ENCODE measurements around the gene OPN1LW.

Gene OPN1LW

DNA sequence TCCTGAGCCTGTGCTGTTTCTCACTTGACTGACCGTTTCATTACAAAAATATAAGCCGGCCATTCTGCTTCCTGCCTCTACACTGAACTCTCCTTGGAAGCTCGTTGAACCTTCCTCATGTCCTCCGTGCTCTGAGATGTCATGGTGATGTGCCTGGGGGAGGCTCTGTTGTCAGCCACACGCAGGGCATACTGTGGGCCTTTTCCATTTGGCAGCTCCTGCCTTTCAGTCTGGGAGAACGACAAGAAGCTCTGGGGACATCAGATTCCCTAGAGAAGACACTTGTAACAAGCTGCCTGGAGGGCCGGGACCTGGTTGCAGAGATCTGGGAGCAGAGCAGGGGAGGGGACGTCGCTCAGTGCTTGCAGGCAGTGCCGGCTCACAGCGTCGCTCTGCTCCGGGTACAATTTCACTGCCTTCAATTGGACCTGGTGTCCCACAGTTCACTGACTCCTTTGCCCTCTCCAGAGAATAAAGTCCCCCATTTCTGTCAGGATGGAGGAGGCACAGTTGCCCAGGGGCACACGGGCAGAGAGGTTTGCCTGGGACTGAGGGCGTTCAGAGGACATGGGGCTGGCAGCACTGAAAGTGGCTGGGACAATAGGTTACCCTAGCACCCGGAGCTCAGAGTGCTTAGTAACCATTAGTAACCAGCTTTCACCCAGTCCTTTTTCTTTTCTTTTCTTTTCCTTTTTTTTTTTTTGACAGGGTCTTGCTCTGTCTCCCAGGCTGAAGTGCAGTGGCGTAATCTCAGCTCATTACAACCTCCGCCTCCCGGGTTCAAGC lies 27.4 kb upstream of the OPN1LW start:
- Histone ChIP-seq H3K4me1 (ENCODE audit: insufficient read depth, low read length) (no peaks in the 10 kb centered on the region), H3K27ac (ENCODE audit: low read length) (no peak overlapping the region), H3K4me2 (ENCODE audit: insufficient read depth, low read length) (no peak overlapping the region), H3K9ac (ENCODE audit: low read depth, low read length) (no peak overlapping the region), H3K9me3 (ENCODE audit: insufficient read depth, low read length, severe bottlenecking) (no peaks in the 10 kb centered on the region), H4K20me1 (ENCODE audit: insufficient read depth, low read length) (no peaks in the 10 kb centered on the region), H3K27me3 (ENCODE audit: insufficient read depth, low read length, poor library complexity) (peaks cover 3% of the 10 kb centered on the region), H3K79me2 (ENCODE audit: insufficient read depth, low read length) (no peaks in the 10 kb centered on the region), H3K4me3 (ENCODE audit: low read depth in 1 of 2, low read length in 2 of 2) (no peak overlapping the region), H2AFZ (ENCODE audit: low read depth, low read length) (no peak overlapping the region), H3K36me3 (ENCODE audit: insufficient read depth, low read length) (no peaks in the 10 kb centered on the region)
- DNase-seq: no peak
- TF ChIP-seq, protein P1, sequence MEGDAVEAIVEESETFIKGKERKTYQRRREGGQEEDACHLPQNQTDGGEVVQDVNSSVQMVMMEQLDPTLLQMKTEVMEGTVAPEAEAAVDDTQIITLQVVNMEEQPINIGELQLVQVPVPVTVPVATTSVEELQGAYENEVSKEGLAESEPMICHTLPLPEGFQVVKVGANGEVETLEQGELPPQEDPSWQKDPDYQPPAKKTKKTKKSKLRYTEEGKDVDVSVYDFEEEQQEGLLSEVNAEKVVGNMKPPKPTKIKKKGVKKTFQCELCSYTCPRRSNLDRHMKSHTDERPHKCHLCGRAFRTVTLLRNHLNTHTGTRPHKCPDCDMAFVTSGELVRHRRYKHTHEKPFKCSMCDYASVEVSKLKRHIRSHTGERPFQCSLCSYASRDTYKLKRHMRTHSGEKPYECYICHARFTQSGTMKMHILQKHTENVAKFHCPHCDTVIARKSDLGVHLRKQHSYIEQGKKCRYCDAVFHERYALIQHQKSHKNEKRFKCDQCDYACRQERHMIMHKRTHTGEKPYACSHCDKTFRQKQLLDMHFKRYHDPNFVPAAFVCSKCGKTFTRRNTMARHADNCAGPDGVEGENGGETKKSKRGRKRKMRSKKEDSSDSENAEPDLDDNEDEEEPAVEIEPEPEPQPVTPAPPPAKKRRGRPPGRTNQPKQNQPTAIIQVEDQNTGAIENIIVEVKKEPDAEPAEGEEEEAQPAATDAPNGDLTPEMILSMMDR (IDR thresholded peaks at IDR 0.05; ENCODE audit: borderline replicate concordance, extremely low read depth, low read length, poor library complexity, severe bottlenecking): no peak
- no peak for ATAC-seq (ENCODE audit: insufficient read depth, low read depth)

DNA sequence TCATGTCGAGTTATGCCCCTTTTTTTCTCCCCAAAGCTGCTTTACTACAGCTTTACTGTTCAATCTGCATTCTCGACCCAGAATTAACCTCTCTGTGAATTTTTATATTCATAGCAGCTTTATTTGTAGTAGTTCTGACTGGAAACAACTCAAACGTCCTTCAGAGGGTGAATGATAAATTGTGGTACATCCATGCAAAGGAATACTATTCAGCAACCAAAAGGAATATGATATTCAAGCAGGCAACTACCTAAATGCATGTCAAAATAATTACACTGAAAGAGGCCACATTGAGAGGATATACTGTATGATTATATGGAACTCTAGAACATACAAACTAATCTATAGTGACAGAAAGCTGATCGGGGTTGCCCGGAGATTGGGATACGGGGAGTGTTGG lies 26.5 kb upstream of the OPN1LW start:
- Histone ChIP-seq H3K9me3 (ENCODE audit: insufficient read depth, low read length, severe bottlenecking) (no peaks in the 10 kb centered on the region), H3K4me3 (ENCODE audit: low read depth in 1 of 2, low read length in 2 of 2) (no peak overlapping the region), H4K20me1 (ENCODE audit: insufficient read depth, low read length) (no peaks in the 10 kb centered on the region), H3K27ac (ENCODE audit: low read length) (no peak overlapping the region), H3K4me1 (ENCODE audit: insufficient read depth, low read length) (no peaks in the 10 kb centered on the region), H3K4me2 (ENCODE audit: insufficient read depth, low read length) (no peak overlapping the region), H3K9ac (ENCODE audit: low read depth, low read length) (no peak overlapping the region), H2AFZ (ENCODE audit: low read depth, low read length) (no peak overlapping the region), H3K36me3 (ENCODE audit: insufficient read depth, low read length) (no peaks in the 10 kb centered on the region), H3K27me3 (ENCODE audit: insufficient read depth, low read length, poor library complexity) (peaks cover 3% of the 10 kb centered on the region), H3K79me2 (ENCODE audit: insufficient read depth, low read length) (no peaks in the 10 kb centered on the region)
- TF ChIP-seq, protein P1 (IDR thresholded peaks at IDR 0.05; ENCODE audit: borderline replicate concordance, extremely low read depth, low read length, poor library complexity, severe bottlenecking): no peak
- no peak for TF ChIP-seq EZH2 (IDR thresholded peaks at IDR 0.05; ENCODE audit: borderline replicate concordance, low read depth, low read length, severe bottlenecking)
- DNase-seq (no peak), ATAC-seq (ENCODE audit: insufficient read depth, low read depth) (no peak)

DNA sequence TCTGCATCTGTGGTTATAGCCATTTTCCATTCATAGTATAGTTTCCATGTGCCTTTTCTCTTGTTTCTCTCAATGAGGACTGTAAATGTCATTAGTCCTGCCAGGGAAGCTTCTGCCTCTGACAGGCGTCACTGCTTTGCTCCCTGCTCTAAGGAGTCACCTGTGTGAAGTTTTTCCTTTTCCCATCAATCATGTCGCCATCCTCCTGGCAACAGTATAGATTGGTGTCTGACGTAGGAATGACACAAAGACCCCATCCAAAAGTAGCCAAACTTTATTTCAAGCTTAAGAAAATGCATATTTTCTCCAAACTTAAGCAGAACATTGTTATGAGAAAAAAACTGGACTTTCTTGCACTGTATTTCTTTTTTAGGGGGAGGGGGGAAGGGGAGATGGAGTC lies 23.5 kb upstream of the OPN1LW start:
- H2AFZ ChIP-seq (ENCODE audit: low read depth, low read length): no peak overlapping the region
- ATAC-seq (ENCODE audit: insufficient read depth, low read depth): no peak

More for the DNA sequence above, 23.5 kb upstream of the OPN1LW start:
- TF ChIP-seq, protein P1 (IDR thresholded peaks at IDR 0.05; ENCODE audit: borderline replicate concordance, extremely low read depth, low read length, poor library complexity, severe bottlenecking): no peak
- TF ChIP-seq EZH2 (IDR thresholded peaks at IDR 0.05; ENCODE audit: borderline replicate concordance, low read depth, low read length, severe bottlenecking): no peak
- H3K36me3 ChIP-seq (ENCODE audit: insufficient read depth, low read length): no peaks in the 10 kb centered on the region
- H3K4me1 ChIP-seq (ENCODE audit: insufficient read depth, low read length): no peaks in the 10 kb centered on the region
- no peaks in the 10 kb centered on the region for H4K20me1 ChIP-seq (ENCODE audit: insufficient read depth, low read length)
- no peaks in the 10 kb centered on the region for H3K9me3 ChIP-seq (ENCODE audit: insufficient read depth, low read length, severe bottlenecking)
- no peaks in the 10 kb centered on the region for H3K79me2 ChIP-seq (ENCODE audit: insufficient read depth, low read length)
- no peak overlapping the region for H3K4me2 ChIP-seq (ENCODE audit: insufficient read depth, low read length)
- H3K27me3 ChIP-seq (ENCODE audit: insufficient read depth, low read length, poor library complexity): no peaks in the 10 kb centered on the region
- no peak for DNase-seq
- H3K4me3 ChIP-seq (ENCODE audit: low read depth in 1 of 2, low read length in 2 of 2): no peak overlapping the region
- no peak overlapping the region for H3K27ac ChIP-seq (ENCODE audit: low read length)
- no peak overlapping the region for H3K9ac ChIP-seq (ENCODE audit: low read depth, low read length)

Measured in DND-41 (cell line).